ENCODE data around the gene ZNF761. TPM values are rescaled to one million over a fixed set of nuclear protein-coding genes. Genes with fewer than 3 reads are reported as not detected.
"Not testable (repeated sequence)": the region's sequence is repeated elsewhere in the genome, so short reads cannot be mapped to it uniquely, and the experiment has no call there.

ZNF761 gene
- total and polyA plus RNA-seq, 2 donors (not counting 3 experiments of a cell fraction or from before 2014, with no cell fraction given): 6.4 to 8.8 TPM

- H3K27ac ChIP-seq (ENCODE audit: insufficient read depth, low read depth, low read length): peak within 1 kb of the TSS; percentile 69
- H3K36me3 ChIP-seq (ENCODE audit: control insufficient read depth in 2 of 2, extremely low read depth in 1 of 2, insufficient read depth in 2 of 2, low read length in 2 of 2): no peaks in the 10 kb centered on the region
- peak within 1 kb of the TSS; percentile 68 to 86 (median 81) for H3K4me3 ChIP-seq (replicated peaks in 1 of 3; ENCODE audit: insufficient read depth in 1 of 3, low read depth in 1 of 3, low read length in 3 of 3)
- DNase-seq (ENCODE audit: low read depth, low spot score) (peak; percentile 89), FAIRE-seq (peak; percentile 97)
- peak within 1 kb of the TSS; percentile 87 for H3K9ac ChIP-seq (replicated peaks; ENCODE audit: extremely low read depth, insufficient read depth, low read length)
- no peaks in the 10 kb centered on the region for H3K79me2 ChIP-seq (ENCODE audit: control insufficient read depth, insufficient read depth, low read length)
- intact Hi-C loops (cut with micrococcal nuclease): loop anchor here (1.0 to 5.0 kb wide), 4 partner anchors 35 to 270 kb away; partner anchors contain the start of genes ZNF761 and ZNF765
- no TSS peak for BruUV-seq (replicated peaks)
- H2AFZ ChIP-seq (ENCODE audit: low read depth, low read length): peak within 1 kb of the TSS; percentile 99
- no peaks in the 10 kb centered on the region for H4K20me1 ChIP-seq (replicated peaks; ENCODE audit: control insufficient read depth, extremely low read depth, insufficient read depth, low read length)
- dilution Hi-C loops (cut with MboI; ENCODE audit: extremely low pct_ligation_motif_present, low sequenced_read_pairs): no loop called here
- H3K9me1 ChIP-seq (replicated peaks; ENCODE audit: control insufficient read depth, extremely low read depth, insufficient read depth, low read length): no peaks in the 10 kb centered on the region
- peak; percentile 71 for TF ChIP-seq POLR2A (IDR thresholded peaks at IDR 0.05; ENCODE audit: low read depth, low read length)
- peak; percentile 65 for TF ChIP-seq POLR2AphosphoS5 (IDR thresholded peaks at IDR 0.05; ENCODE audit: insufficient read depth, low read depth, low read length)
- no peak for TF ChIP-seq JUN (IDR thresholded peaks at IDR 0.05; ENCODE audit: borderline replicate concordance, insufficient read depth, insufficient read length, low read depth)
- H3K27me3 ChIP-seq (ENCODE audit: control insufficient read depth in 2 of 2, insufficient read depth in 2 of 2, low read length in 2 of 2): no peaks in the 10 kb centered on the region
- POLR2A ChIA-PET: no interaction called here
- H3K9me3 ChIP-seq (replicated peaks; ENCODE audit: control insufficient read depth, insufficient read depth, low read length): no peaks in the 10 kb centered on the region
- peaks cover 4% of the 10 kb centered on the region for H3K4me1 ChIP-seq (ENCODE audit: control insufficient read depth, extremely low read depth, insufficient read depth, low read length)
- CTCF ChIA-PET: no interaction called here
- peak within 1 kb of the TSS; percentile 81 for H3K4me2 ChIP-seq (ENCODE audit: insufficient read depth, low read length)
Observed at GRCh38 chr19:53467485-53468262, 35.9 kb downstream of the ZNF761 start, which contains the start of gene ZNF813. Gene ZNF813 (plus strand): TSS chr19:53467733. CDS start chr19:53483823, 16,090 bp downstream.

- H3K9ac ChIP-seq (replicated peaks; ENCODE audit: extremely low read depth, insufficient read depth, low read length); H3K79me2 ChIP-seq (ENCODE audit: control insufficient read depth, insufficient read depth, low read length); H4K20me1 ChIP-seq (replicated peaks; ENCODE audit: control insufficient read depth, extremely low read depth, insufficient read depth, low read length); H3K36me3 ChIP-seq (ENCODE audit: control insufficient read depth in 2 of 2, extremely low read depth in 1 of 2, insufficient read depth in 2 of 2, low read length in 2 of 2); H3K27ac ChIP-seq (ENCODE audit: insufficient read depth, low read depth, low read length); H2AFZ ChIP-seq (ENCODE audit: low read depth, low read length); H3K4me1 ChIP-seq (ENCODE audit: control insufficient read depth, extremely low read depth, insufficient read depth, low read length); POLR2A ChIA-PET; FAIRE-seq; H3K27me3 ChIP-seq (ENCODE audit: control insufficient read depth in 2 of 2, insufficient read depth in 2 of 2, low read length in 2 of 2); CTCF ChIA-PET; dilution Hi-C loops (cut with MboI; ENCODE audit: extremely low pct_ligation_motif_present, low sequenced_read_pairs); H3K9me3 ChIP-seq (replicated peaks; ENCODE audit: control insufficient read depth, insufficient read depth, low read length); H3K9me1 ChIP-seq (replicated peaks; ENCODE audit: control insufficient read depth, extremely low read depth, insufficient read depth, low read length): not testable (repeated sequence)
- TSS peak; percentile 61 for BruUV-seq (replicated peaks)
- H3K4me3 ChIP-seq (replicated peaks in 1 of 3; ENCODE audit: insufficient read depth in 1 of 3, low read depth in 1 of 3, low read length in 3 of 3): peak overlapping the region in 1 of 3 experiments; percentile 56
- intact Hi-C loops (cut with micrococcal nuclease): loop anchor here (5.0 kb wide), 2 partner anchors 36 to 271 kb away; partner anchors contain the start of gene ZNF761
- peak; percentile 24 for DNase-seq (ENCODE audit: low read depth, low spot score)
- H3K4me2 ChIP-seq (ENCODE audit: insufficient read depth, low read length): peak overlapping the region; percentile 64
Observed at GRCh38 chr19:53468628-53469027, 36.8 kb downstream of the ZNF761 start.
